ENCODE measurements around the gene AGPAT1. TPM values are rescaled to one million over a fixed set of nuclear protein-coding genes. Genes with fewer than 3 reads are reported as not detected.

The AGPAT1 gene
- total and polyA plus RNA-seq, 2 of the 8 experiments (the other 6 are each of a cell fraction or from before 2014, with no cell fraction given): 96.0 to 222 TPM

DNA sequence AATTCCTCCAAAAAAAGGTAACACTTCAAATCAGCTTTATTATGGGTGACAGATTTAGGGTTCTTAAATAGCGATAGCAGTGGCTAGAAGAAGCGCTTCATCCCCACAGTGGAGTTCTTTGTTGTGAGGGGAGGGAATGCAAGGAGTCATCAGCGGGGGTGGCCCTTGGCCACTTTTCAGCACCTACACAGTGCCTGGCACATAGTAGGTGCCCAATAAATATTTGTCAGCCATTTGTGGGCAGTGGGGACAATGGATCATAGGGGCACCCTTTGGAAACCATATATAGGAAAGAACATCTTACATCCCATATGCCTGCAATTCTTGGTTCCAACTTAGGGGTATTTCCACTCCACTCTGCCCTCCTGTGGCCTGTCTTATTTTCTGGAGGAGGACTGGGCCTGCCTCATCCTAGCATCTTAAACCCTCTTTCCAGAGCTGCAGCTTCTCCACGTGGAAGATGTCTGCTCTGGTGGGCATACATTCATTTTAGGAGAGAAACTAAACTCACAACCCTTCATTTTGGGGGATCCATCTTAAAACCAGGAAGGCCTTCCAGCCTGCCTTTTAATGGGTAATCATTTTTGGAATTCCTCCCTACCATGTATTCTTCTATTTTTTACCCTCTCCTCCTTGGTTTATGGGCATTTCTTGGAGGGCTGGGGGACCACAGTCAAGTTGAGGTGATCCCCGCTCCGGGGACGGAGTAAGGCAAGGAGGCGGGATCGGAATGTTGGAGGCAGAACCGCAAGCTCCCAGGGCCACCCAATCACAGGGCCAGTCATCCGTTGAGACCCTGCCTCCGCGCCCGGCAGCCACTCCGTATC, 19.2 kb upstream of the AGPAT1 start:
- CTCF ChIA-PET (ENCODE audit: partially characterized antibody): interaction anchor here (0.6 to 1.3 kb wide), 8 partner anchors 15 to 521 kb away, joined by 3 to 5 read pairs (median 3); no protein-coding TSS in a partner anchor
- Histone ChIP-seq H2AFZ (ENCODE audit: low read length) (no peak overlapping the region), H2BK15ac (ENCODE audit: low read length) (no peak overlapping the region), H4K20me1 (replicated peaks in 1 of 2; ENCODE audit: control insufficient read depth in 1 of 2, insufficient read depth in 2 of 2, low read length in 2 of 2) (no peaks in the 10 kb centered on the region), H3K36me3 (ENCODE audit: control insufficient read depth in 2 of 4, insufficient read depth in 4 of 4, low read length in 3 of 4) (no peaks in the 10 kb centered on the region), H3K56ac (replicated peaks; ENCODE audit: insufficient read length, low read depth, low read length) (peak overlapping the region; percentile 70), H3K23ac (ENCODE audit: insufficient read length) (no peak overlapping the region), H3K9ac (replicated peaks in 1 of 4; ENCODE audit: extremely low read depth in 1 of 4, low read depth in 3 of 4, low read length in 3 of 4) (peak overlapping the region in 3 of 4 experiments; percentile 62 to 67 (median 63); a peak in 6 of 7 replicates), H3K27me3 (replicated peaks in 1 of 4; ENCODE audit: control insufficient read depth in 3 of 4, extremely low read depth in 1 of 4, insufficient read depth in 3 of 4, low read length in 3 of 4) (no peaks in the 10 kb centered on the region), H4K8ac (ENCODE audit: extremely low read depth, insufficient read depth, low read length) (no peak overlapping the region), H3K4ac (replicated peaks; ENCODE audit: insufficient read length, low read depth, low read length) (peak overlapping the region; percentile 61), H3K27ac (ENCODE audit: low read depth, low read length) (peak overlapping the region; percentile 86), H2BK12ac (ENCODE audit: low read depth, low read length) (peak overlapping the region; percentile 76; the same call in 1 of the 2 replicates), H3K18ac (ENCODE audit: extremely low read depth, low read length) (peak overlapping the region; percentile 95), H2BK5ac (ENCODE audit: low read depth, low read length) (peak overlapping the region; percentile 86), H2AK5ac (ENCODE audit: low read depth, low read length) (peak overlapping the region; percentile 97), H3K14ac (ENCODE audit: insufficient read length) (no peak overlapping the region), H2BK120ac (replicated peaks; ENCODE audit: low read depth, low read length) (peak overlapping the region; percentile 94), H3K9me3 (ENCODE audit: insufficient read depth in 2 of 2, low read depth in 1 of 2, low read length in 1 of 2) (no peaks in the 10 kb centered on the region), H3K4me3 (ENCODE audit: extremely low read depth in 1 of 4, insufficient read depth in 2 of 4, low read depth in 3 of 4, low read length in 4 of 4) (peak overlapping the region; percentile 36 to 61 (median 58); a peak in 7 of 8 replicates), H3K23me2 (ENCODE audit: low read depth, low read length) (peaks cover 7% of the 10 kb centered on the region; the same call in 1 of the 2 replicates), H3K4me1 (replicated peaks in 1 of 4; ENCODE audit: control insufficient read depth in 3 of 4, insufficient read depth in 4 of 4, low read length in 3 of 4) (peaks cover 8 to 42% (median 24%) of the 10 kb centered on the region in 4 experiments), H4K5ac (ENCODE audit: insufficient read length, low read depth, low read length) (peak overlapping the region; percentile 24), H3K79me2 (ENCODE audit: control insufficient read depth in 1 of 2, insufficient read depth in 2 of 2, low read length in 2 of 2) (no peaks in the 10 kb centered on the region; a peak in 1 of 4 replicates), H3K79me1 (ENCODE audit: low read depth, low read length) (no peaks in the 10 kb centered on the region; the same call in 1 of the 2 replicates), H4K91ac (replicated peaks; ENCODE audit: insufficient read length, low read length) (peak overlapping the region; percentile 67), H2BK20ac (ENCODE audit: low read length) (no peak overlapping the region), H3K4me2 (ENCODE audit: insufficient read depth in 1 of 2, low read depth in 2 of 2, low read length in 2 of 2) (peak overlapping the region; percentile 77 to 89)
- POLR2A ChIA-PET (ENCODE audit: partially characterized antibody): interaction anchor here (0.6 to 13.3 kb wide), 17 partner anchors 9 to 777 kb away, joined by 3 to 194 read pairs (median 4); partner anchors contain the start of genes AGPAT1, ATF6B, DXO and FKBPL
- DNase-seq (ENCODE audit: low read depth in 1 of 2, low spot score in 2 of 2): no peak
- peak; percentile 69 for FAIRE-seq
- WGBS, 2 experiments (ENCODE audit: extremely low coverage in 1 of 2, insufficient coverage in 1 of 2, insufficient read length in 1 of 2, insufficient replicate concordance in 2 of 2, low coverage in 1 of 2, low lambda C conversion rate in 2 of 2, missing lambda C conversion rate in 1 of 2): 23% methylated on average over 13 of the region's 15 CpGs; no CpG with 5 or more reads in 1 of the 2 experiments
- TF ChIP-seq NRF1 (IDR thresholded peaks at IDR 0.05; ENCODE audit: low read depth, low read length) (no peak), CHD2 (IDR thresholded peaks at IDR 0.05; ENCODE audit: low read length) (no peak), GABPA (IDR thresholded peaks at IDR 0.05; ENCODE audit: borderline replicate concordance, insufficient read depth, low read length) (no peak), POLR2AphosphoS5 (IDR thresholded peaks at IDR 0.05; ENCODE audit: low read depth, low read length) (peak; percentile 78), TAF1 (IDR thresholded peaks at IDR 0.05; ENCODE audit: low read depth, low read length) (0 out of 2 replicates have a peak, but pooled peaks have one; percentile 22), SAP30 (IDR thresholded peaks at IDR 0.05; ENCODE audit: insufficient read depth, insufficient replicate concordance, low read length) (no peak), SP1 (IDR thresholded peaks at IDR 0.05; ENCODE audit: low read depth, low read length) (peak; percentile 42; the same call in 1 of the 2 replicates)
- TF ChIP-seq, protein P1, sequence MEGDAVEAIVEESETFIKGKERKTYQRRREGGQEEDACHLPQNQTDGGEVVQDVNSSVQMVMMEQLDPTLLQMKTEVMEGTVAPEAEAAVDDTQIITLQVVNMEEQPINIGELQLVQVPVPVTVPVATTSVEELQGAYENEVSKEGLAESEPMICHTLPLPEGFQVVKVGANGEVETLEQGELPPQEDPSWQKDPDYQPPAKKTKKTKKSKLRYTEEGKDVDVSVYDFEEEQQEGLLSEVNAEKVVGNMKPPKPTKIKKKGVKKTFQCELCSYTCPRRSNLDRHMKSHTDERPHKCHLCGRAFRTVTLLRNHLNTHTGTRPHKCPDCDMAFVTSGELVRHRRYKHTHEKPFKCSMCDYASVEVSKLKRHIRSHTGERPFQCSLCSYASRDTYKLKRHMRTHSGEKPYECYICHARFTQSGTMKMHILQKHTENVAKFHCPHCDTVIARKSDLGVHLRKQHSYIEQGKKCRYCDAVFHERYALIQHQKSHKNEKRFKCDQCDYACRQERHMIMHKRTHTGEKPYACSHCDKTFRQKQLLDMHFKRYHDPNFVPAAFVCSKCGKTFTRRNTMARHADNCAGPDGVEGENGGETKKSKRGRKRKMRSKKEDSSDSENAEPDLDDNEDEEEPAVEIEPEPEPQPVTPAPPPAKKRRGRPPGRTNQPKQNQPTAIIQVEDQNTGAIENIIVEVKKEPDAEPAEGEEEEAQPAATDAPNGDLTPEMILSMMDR (IDR thresholded peaks at IDR 0.05; ENCODE audit: control extremely low read depth in 1 of 3, insufficient read depth in 1 of 3, low read depth in 1 of 3, low read length in 3 of 3): peak in 2 of 3 experiments; percentile 57 to 67; a peak in 3 of 4 replicates
